Astrocyte of the spinal cord (primary cell): ENCODE results near the gene DUSP8.
"Not testable (repeated sequence)": the region's sequence is repeated elsewhere in the genome, so short reads cannot be mapped to it uniquely, and the experiment has no call there.

ENCODE experiments used
- DNase-seq: peaks from one replicate; pipeline ENCODE4 v3.0.0; 2011; ENCODE audit warnings: low read depth, low spot score
- H3K4me3 ChIP-seq: 2 replicates; pipeline ENCODE4 v1.5.1; 2011; ENCODE audit warnings: low read depth, mild to moderate bottlenecking, low read length, moderate library complexity
- CTCF ChIP-seq: IDR thresholded peaks from 2 replicates; pipeline ENCODE4 v1.5.1; 2012; ENCODE audit warnings: low read depth, mild to moderate bottlenecking, low read length, inconsistent platforms
- in situ Hi-C: cut with HindIII; loops from 2 replicates; pipeline ENCODE4 v1.10.0; 2017; ENCODE audit warnings: low sequenced_read_pairs

Gene DUSP8

DNA sequence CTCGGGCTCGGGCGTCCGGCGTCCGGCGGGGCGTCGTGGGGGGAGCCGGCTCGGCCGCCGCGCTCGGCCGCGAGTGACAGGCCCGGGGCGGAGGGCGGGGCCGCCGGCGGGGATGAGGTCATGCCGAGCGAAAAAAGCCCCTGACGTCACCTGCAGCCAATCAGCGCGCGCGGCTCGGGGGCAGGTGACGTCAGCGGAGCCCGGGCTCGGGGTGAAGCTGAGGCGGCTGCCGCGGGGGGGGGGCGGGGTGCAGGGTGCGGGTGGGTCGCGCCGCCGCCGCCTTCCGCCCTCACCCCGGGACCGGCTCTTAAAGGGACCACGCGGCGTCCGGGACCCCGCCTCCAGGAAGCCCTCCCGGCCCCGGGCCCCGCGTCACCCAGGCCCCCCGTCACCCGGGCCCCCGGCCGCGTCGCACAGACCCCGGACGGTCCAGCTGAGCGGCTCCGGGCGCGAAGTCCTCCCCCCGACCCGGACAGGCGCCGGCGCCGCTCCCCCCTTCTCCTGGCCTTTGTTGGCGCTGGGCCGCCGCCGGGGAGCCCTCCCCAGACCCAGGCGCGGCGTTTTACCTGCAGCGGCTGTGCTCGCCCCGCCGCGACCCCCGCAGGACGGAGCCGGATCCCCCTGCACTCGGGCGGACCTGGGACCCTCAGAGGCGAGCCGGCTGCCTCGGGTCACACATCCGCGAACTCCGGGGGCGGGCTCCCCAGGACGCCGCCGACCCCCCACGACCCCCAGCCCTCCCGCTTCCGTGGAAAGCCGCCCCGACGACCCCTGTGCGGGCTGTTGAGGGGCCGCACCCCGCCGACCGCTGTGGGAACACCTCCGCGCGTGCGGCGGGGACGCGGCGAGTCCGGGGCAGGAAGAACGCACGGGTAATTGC is at the start of gene DUSP8:
Gene DUSP8, minus strand, starts transcription at position 75 of the 880 bp plus-strand sequence. CDS start 6,445 bp downstream, outside the sequence.
- peak; percentile 82 for DNase-seq
- in situ Hi-C loops = no loop called here
- H3K4me3 ChIP-seq = peak within 1 kb of the TSS; percentile 49
- no peak for TF ChIP-seq CTCF

DNA sequence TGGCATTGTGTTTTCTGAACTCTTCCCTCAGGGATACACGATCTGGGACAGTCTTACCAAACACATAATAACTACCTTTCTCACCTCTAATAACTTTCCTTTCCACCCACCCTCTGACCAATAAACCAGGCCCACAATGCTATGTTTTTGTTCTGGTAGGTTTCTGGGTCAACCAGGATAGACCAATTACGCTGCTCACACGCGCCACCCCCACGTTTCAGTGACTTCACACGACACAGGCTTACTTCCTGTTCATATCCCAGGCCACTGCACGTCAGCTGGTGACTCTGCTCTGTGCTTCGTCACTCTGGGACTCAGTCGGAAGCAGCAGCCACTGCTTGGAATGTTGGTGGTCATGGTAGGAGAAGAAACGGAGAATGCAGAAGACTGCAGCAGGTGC is 47.4 kb upstream of the DUSP8 start:
- in situ Hi-C loops = no loop called here
- no peak overlapping the region for H3K4me3 ChIP-seq
- TF ChIP-seq CTCF = no peak
- no peak for DNase-seq

DNA sequence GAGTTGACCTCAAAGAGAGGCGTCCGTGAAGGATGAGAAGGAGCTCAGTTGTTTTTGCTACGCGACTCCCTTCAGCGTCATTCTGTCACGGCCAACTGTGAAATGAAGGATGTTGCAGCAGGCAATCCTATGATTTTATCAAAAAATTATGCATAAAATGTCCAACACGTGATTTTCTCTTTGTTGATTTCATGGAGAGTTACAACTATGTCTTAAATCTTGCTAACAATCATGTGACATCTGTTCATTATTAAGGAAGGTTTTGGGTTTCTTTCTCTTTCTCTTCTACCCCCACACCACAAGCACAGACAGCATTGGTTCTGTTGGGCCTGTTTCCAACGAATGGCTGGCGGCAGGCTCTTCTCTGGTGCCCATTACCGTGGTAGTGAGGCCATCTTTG is 46.2 kb upstream of the DUSP8 start:
- in situ Hi-C loops = no loop called here
- no peak for DNase-seq
- no peak overlapping the region for H3K4me3 ChIP-seq
- no peak for TF ChIP-seq CTCF

GRCh38 chr11:1608363-1608762 is 36.3 kb upstream of the DUSP8 start, which contains the start of gene KRTAP5-3:
Gene KRTAP5-3, minus strand, starts transcription at chr11:1608463. Its CDS starts 78 bp downstream, at chr11:1608385.
- no peak within 1 kb of the TSS for H3K4me3 ChIP-seq
- no peak for TF ChIP-seq CTCF
- in situ Hi-C loops = no loop called here
- no peak for DNase-seq

GRCh38 chr11:1607901-1608300 is 35.8 kb upstream of the DUSP8 start:
- H3K4me3 ChIP-seq, in situ Hi-C loops, DNase-seq: not testable (repeated sequence)

GRCh38 chr11:1607156-1607845 is 35.2 kb upstream of the DUSP8 start:
- DNase-seq, in situ Hi-C loops, H3K4me3 ChIP-seq: not testable (repeated sequence)

- in situ Hi-C loops, DNase-seq: not testable (repeated sequence)
Measured at GRCh38 chr11:1605923-1606322, 33.9 kb upstream of the DUSP8 start.

GRCh38 chr11:1604711-1605110 is 32.6 kb upstream of the DUSP8 start:
- H3K4me3 ChIP-seq = no peak overlapping the region
- TF ChIP-seq CTCF = no peak
- DNase-seq = no peak
- in situ Hi-C loops = no loop called here

More at GRCh38 chr11:1605923-1606322, 33.9 kb upstream of the DUSP8 start:
- not testable (repeated sequence) for H3K4me3 ChIP-seq
